Neuron (in vitro differentiated cells): ENCODE measurements around the gene AGPAT3.

Experiments used
- H2AFZ ChIP-seq: one replicate; pipeline ENCODE4 v1.6.1; 2013; ENCODE audit warnings: low read depth, mild to moderate bottlenecking, inconsistent platforms, low read length, moderate library complexity
- H3K27me3 ChIP-seq: one replicate; pipeline ENCODE4 v1.6.1; 2013; ENCODE audit warnings: low read length; ENCODE audit not compliant: insufficient read depth
- H3K36me3 ChIP-seq: one replicate; pipeline ENCODE4 v1.6.1; 2013; ENCODE audit warnings: low read length; ENCODE audit not compliant: insufficient read depth
- H3K4me1 ChIP-seq: one replicate; pipeline ENCODE4 v1.6.1; 2013; ENCODE audit warnings: low read length; ENCODE audit not compliant: insufficient read depth
- H3K4me3 ChIP-seq: 2 replicates; pipeline ENCODE4 v1.5.1; 2013; ENCODE audit warnings: mild to moderate bottlenecking, low read length, moderate library complexity
- H3K9me3 ChIP-seq: one replicate; pipeline ENCODE4 v1.6.1; 2013; ENCODE audit warnings: low read length

Gene AGPAT3

GRCh38 chr21:44010429-44010828 is 145.4 kb downstream of the AGPAT3 start:
- Histone ChIP-seq H3K4me3 (no peak overlapping the region), H3K4me1 (peaks cover 34% of the 10 kb centered on the region), H2AFZ (no peak overlapping the region), H3K9me3 (no peaks in the 10 kb centered on the region), H3K36me3 (no peaks in the 10 kb centered on the region), H3K27me3 (no peaks in the 10 kb centered on the region)

GRCh38 chr21:44011123-44011522 is 146.1 kb downstream of the AGPAT3 start:
- Histone ChIP-seq H3K27me3 (no peaks in the 10 kb centered on the region), H3K36me3 (no peaks in the 10 kb centered on the region), H2AFZ (no peak overlapping the region), H3K4me1 (peaks cover 31% of the 10 kb centered on the region), H3K4me3 (peak overlapping the region; percentile 63), H3K9me3 (no peaks in the 10 kb centered on the region)

- Histone ChIP-seq H3K4me3 (peak within 1 kb of the TSS; percentile 63), H3K9me3 (no peaks in the 10 kb centered on the region), H2AFZ (peak within 1 kb of the TSS; percentile 78), H3K27me3 (no peaks in the 10 kb centered on the region), H3K4me1 (peaks cover 24% of the 10 kb centered on the region), H3K36me3 (no peaks in the 10 kb centered on the region)
Measured at GRCh38 chr21:44011579-44012473, 146.8 kb downstream of the AGPAT3 start, which contains the start of gene TRAPPC10. TSS of gene TRAPPC10 (plus strand) at chr21:44012309. CDS start at chr21:44012494, 185 bp downstream.

GRCh38 chr21:44012474-44013379 is 147.7 kb downstream of the AGPAT3 start:
- Histone ChIP-seq H3K4me3 (peak overlapping the region; percentile 63), H3K27me3 (no peaks in the 10 kb centered on the region), H3K36me3 (no peaks in the 10 kb centered on the region), H3K4me1 (peaks cover 23% of the 10 kb centered on the region), H3K9me3 (no peaks in the 10 kb centered on the region), H2AFZ (no peak overlapping the region)

GRCh38 chr21:44013380-44014088 is 148.5 kb downstream of the AGPAT3 start:
- no peaks in the 10 kb centered on the region for H3K9me3 ChIP-seq
- H3K4me1 ChIP-seq, result peaks cover 23% of the 10 kb centered on the region
- no peak overlapping the region for H2AFZ ChIP-seq
- peak overlapping the region; percentile 63 for H3K4me3 ChIP-seq
- H3K36me3 ChIP-seq, result no peaks in the 10 kb centered on the region
- H3K27me3 ChIP-seq, result no peaks in the 10 kb centered on the region

GRCh38 chr21:44017601-44018000 is 152.6 kb downstream of the AGPAT3 start:
- Histone ChIP-seq H3K27me3 (no peaks in the 10 kb centered on the region), H3K4me1 (peaks cover 17% of the 10 kb centered on the region), H2AFZ (no peak overlapping the region), H3K4me3 (no peak overlapping the region), H3K9me3 (no peaks in the 10 kb centered on the region), H3K36me3 (no peaks in the 10 kb centered on the region)

GRCh38 chr21:44018127-44018526 is 153.1 kb downstream of the AGPAT3 start:
- Histone ChIP-seq H3K36me3 (no peaks in the 10 kb centered on the region), H2AFZ (no peak overlapping the region), H3K9me3 (no peaks in the 10 kb centered on the region), H3K4me1 (peaks cover 14% of the 10 kb centered on the region), H3K4me3 (no peak overlapping the region), H3K27me3 (no peaks in the 10 kb centered on the region)

- Histone ChIP-seq H2AFZ (no peak overlapping the region), H3K36me3 (no peaks in the 10 kb centered on the region), H3K9me3 (no peaks in the 10 kb centered on the region), H3K4me1 (peaks cover 5% of the 10 kb centered on the region), H3K4me3 (no peak overlapping the region), H3K27me3 (no peaks in the 10 kb centered on the region)
Measured at GRCh38 chr21:44018813-44019567, 154.0 kb downstream of the AGPAT3 start.

- Histone ChIP-seq H3K4me1 (peaks cover 3% of the 10 kb centered on the region), H2AFZ (no peak overlapping the region), H3K4me3 (no peak overlapping the region), H3K9me3 (no peaks in the 10 kb centered on the region), H3K36me3 (no peaks in the 10 kb centered on the region), H3K27me3 (no peaks in the 10 kb centered on the region)
Measured at GRCh38 chr21:44019568-44019958, 154.5 kb downstream of the AGPAT3 start.

GRCh38 chr21:44020551-44020950 is 155.5 kb downstream of the AGPAT3 start:
- Histone ChIP-seq H2AFZ (no peak overlapping the region), H3K27me3 (no peaks in the 10 kb centered on the region), H3K9me3 (no peaks in the 10 kb centered on the region), H3K4me3 (no peak overlapping the region), H3K4me1 (peaks cover 12% of the 10 kb centered on the region), H3K36me3 (no peaks in the 10 kb centered on the region)

- Histone ChIP-seq H3K9me3 (no peaks in the 10 kb centered on the region), H2AFZ (no peak overlapping the region), H3K27me3 (no peaks in the 10 kb centered on the region)
Measured at GRCh38 chr21:44021064-44021463, 156.0 kb downstream of the AGPAT3 start.

GRCh38 chr21:44024257-44024656 is 159.2 kb downstream of the AGPAT3 start:
- Histone ChIP-seq H3K27me3 (no peaks in the 10 kb centered on the region), H2AFZ (no peak overlapping the region), H3K4me1 (peaks cover 19% of the 10 kb centered on the region), H3K4me3 (no peak overlapping the region), H3K9me3 (peaks cover 3% of the 10 kb centered on the region), H3K36me3 (no peaks in the 10 kb centered on the region)

More at GRCh38 chr21:44021064-44021463, 156.0 kb downstream of the AGPAT3 start:
- Histone ChIP-seq H3K4me1 (peaks cover 17% of the 10 kb centered on the region), H3K4me3 (no peak overlapping the region), H3K36me3 (no peaks in the 10 kb centered on the region)
